ENCODE data around the gene OCIAD1.

DNA sequence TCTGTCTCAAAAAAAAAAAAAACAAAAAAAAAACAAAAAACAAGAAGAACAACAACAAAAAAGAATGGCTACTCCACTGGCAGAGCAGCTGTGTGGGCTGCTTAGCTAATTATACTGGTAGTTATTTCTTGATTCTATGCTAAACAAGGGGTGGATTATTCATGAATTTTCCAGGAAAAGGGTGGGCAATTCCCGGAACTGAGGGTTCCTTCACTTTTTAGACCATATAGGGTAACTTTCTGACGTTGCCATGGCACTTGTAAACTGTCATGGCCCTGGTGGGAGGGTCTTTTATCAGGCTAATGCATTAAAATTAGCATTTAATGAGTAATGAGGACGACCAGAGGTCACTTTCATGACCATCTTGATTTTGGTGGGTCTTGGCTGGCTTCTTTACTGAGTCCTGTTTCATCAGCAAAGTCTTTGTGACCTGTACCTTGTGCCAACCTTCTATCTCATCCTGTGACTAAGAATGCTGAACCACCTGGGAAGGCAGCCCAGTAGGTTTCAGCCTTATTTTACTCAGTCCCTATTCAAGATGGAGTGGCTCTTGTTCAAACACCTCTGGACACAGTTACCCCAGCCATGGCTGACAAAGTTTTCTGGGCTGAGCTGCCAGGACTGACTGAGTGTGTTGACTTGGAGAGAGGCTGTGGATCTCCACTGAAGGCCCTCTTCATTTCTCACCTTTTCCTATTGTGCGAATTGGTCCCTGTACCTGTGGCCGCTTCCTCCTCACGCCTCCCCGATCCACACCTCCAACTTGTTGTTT is 77.0 kb downstream of the OCIAD1 start:
- TF ChIP-seq, protein P1, sequence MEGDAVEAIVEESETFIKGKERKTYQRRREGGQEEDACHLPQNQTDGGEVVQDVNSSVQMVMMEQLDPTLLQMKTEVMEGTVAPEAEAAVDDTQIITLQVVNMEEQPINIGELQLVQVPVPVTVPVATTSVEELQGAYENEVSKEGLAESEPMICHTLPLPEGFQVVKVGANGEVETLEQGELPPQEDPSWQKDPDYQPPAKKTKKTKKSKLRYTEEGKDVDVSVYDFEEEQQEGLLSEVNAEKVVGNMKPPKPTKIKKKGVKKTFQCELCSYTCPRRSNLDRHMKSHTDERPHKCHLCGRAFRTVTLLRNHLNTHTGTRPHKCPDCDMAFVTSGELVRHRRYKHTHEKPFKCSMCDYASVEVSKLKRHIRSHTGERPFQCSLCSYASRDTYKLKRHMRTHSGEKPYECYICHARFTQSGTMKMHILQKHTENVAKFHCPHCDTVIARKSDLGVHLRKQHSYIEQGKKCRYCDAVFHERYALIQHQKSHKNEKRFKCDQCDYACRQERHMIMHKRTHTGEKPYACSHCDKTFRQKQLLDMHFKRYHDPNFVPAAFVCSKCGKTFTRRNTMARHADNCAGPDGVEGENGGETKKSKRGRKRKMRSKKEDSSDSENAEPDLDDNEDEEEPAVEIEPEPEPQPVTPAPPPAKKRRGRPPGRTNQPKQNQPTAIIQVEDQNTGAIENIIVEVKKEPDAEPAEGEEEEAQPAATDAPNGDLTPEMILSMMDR (IDR thresholded peaks at IDR 0.05) = no peak
- TF ChIP-seq EZH2 (IDR thresholded peaks at IDR 0.05; ENCODE audit: borderline replicate concordance, insufficient read depth, low read depth, low read length, poor library complexity, severe bottlenecking) = no peak

Data from B cell (primary cell).